HG03432 (cell line): ENCODE measurements around the gene ST6GALNAC3.
"Not testable (repeated sequence)": the region's sequence is repeated elsewhere in the genome, so short reads cannot be mapped to it uniquely, and the experiment has no call there.

ENCODE experiments used
- ATAC-seq: cut with Tn5 transposase; IDR thresholded peaks from one replicate; pipeline ENCODE4 v1.9.1; 2021; ENCODE audit warnings: mild to moderate bottlenecking, moderate library complexity; ENCODE audit not compliant: unreplicated experiment

Gene ST6GALNAC3

DNA sequence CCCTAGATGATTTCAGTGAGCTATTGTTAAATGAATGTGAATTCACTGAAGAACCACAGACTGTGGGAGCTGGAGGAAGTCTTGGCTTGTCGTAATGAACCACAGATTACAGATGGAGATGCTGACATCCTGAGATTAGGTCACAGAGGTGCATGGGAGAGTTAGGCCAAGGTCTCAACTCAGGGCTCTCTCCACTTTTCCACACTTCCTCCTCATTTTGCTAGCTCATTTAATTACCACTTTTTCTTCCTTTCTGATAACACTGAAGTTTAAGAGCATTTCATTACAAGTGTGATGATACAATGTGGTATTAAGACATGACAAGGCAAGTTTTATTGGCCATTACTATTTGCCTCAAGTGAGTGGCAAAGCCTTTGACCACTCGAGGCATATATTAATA lies 30.8 kb downstream of the ST6GALNAC3 start:
- no peak for ATAC-seq

- ATAC-seq: no peak
Observed at GRCh38 chr1:76106251-76106650, 31.7 kb downstream of the ST6GALNAC3 start.

DNA sequence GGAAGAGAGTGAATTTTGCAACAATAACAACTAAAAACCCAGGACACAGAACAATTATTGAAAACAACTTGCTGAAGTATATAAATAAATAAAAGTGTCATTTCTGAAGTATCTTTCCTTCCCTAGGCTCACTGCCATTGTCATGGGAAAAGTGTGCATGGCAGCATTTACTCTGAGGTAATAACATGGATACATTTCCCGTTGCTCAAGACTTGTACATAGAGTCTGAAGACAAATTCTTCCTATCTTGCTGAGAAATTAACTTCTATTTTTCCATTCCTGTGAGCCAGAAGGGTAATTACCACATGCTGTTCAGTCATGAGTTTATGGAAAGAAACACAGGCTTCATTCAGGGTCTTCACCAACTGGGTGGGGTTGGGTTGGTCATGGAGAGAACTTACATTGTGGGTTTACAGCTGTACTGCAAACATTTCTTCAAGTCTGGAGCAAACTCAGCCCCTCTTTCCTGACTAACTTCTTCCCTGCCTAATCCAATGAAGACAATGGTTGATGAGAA lies 32.2 kb downstream of the ST6GALNAC3 start:
- no peak for ATAC-seq

- ATAC-seq: no peak
Observed at GRCh38 chr1:76109404-76109803, 34.9 kb downstream of the ST6GALNAC3 start.

GRCh38 chr1:76109901-76110560 lies 35.5 kb downstream of the ST6GALNAC3 start:
- ATAC-seq: no peak

DNA sequence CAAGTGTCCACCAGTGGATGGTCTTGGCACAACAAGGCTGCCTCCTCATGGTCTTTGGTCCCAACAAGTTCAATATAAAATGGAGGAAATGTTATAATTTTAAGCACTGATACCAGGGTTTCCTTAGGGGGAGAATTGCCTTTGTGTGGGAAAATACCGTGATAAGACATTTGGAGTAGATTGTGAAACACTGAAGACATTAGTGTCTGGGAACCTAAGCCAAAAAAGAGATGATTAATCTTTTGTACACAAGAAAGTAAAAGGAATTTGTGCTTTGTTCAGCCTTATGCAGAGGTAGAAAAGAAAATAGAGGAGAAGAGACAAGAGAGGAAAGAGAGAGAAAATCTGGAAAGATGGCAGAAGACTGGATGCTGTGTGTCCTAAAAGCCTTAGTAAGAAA lies 36.1 kb downstream of the ST6GALNAC3 start:
- ATAC-seq: no peak

GRCh38 chr1:76112321-76112720 lies 37.8 kb downstream of the ST6GALNAC3 start:
- ATAC-seq: not testable (repeated sequence)

- ATAC-seq: no peak
Observed at GRCh38 chr1:76113446-76113845, 38.9 kb downstream of the ST6GALNAC3 start.

- no peak for ATAC-seq
Observed at GRCh38 chr1:76115171-76115570, 40.6 kb downstream of the ST6GALNAC3 start.

DNA sequence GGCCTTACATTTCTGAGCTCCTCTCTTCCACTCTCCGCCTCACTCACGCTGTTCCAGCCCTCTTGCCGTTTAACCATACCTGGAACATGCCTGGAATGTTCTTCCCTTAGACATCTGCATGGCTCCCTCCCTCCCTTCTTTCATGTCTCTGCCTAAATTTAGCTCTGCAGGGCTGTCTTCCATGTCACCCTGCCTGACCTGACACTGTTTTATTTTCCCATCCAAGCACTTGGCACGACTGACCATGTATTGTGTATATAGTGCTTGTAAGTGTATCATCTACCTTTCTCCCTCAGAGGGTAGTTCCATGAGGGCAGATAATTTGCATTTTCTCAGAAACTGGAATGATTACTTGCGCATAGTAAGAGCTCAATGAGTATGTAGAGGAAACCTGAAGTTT lies 47.3 kb downstream of the ST6GALNAC3 start:
- no peak for ATAC-seq

DNA sequence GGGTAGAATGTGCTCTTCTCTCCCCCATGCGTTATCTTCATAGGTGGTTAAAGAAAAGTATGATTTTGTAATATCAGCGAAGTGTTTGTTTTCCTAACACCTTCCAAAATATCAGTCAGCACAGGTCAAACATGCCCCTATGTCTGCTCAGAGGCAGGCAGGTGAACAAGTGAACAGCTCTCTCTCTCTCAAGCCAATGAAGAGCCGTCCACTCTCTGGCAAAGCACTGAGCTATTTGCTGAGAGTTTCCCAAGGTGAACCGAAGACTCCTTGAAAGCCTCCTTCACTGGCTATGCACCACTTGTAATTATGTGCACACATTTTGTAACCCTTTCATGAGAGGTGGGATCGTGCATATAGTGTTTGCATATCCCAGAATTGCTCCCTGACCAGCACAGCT lies 47.7 kb downstream of the ST6GALNAC3 start:
- ATAC-seq: no peak

- ATAC-seq: not testable (repeated sequence)
Observed at GRCh38 chr1:76123411-76124064, 49.0 kb downstream of the ST6GALNAC3 start.

- ATAC-seq: no peak
Observed at GRCh38 chr1:76124196-76124595, 49.6 kb downstream of the ST6GALNAC3 start.

DNA sequence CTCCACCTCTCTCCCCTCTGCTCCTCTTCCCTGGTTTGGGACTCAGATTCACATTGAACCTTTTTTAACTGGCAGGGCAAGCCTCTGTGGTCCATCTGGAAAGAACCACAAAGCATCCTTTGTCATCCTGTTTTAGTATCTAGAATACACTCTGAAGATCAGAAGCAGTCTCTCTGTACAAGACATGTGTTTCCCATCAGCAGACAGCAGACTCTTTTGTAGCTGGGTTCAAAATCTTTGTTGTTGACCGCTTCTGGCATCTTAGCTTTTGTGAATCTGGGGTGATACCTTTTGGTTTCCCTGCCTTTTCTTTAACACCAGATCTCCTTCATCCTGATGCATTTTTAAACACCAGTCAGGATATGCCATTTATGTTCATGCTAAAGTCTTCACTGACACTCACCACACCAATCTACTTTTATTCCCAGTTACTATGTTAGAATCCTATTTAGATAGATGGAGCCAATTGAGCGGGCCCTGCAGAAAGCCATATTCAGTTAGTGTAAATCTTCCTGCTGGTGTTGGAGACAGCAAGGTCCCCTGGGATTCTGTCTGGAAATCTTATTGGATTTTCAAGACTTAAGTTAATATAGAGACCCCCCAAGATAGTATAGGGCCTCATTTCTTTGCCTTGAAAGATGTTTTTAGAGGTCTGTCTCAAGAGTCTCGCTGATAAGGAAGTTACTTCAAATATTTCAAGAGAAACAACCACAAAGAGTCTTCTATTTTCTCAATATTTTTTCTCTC lies 51.1 kb downstream of the ST6GALNAC3 start:
- no peak for ATAC-seq

GRCh38 chr1:76128096-76128495 lies 53.5 kb downstream of the ST6GALNAC3 start:
- no peak for ATAC-seq

- no peak for ATAC-seq
Observed at GRCh38 chr1:76129731-76130130, 55.2 kb downstream of the ST6GALNAC3 start.

DNA sequence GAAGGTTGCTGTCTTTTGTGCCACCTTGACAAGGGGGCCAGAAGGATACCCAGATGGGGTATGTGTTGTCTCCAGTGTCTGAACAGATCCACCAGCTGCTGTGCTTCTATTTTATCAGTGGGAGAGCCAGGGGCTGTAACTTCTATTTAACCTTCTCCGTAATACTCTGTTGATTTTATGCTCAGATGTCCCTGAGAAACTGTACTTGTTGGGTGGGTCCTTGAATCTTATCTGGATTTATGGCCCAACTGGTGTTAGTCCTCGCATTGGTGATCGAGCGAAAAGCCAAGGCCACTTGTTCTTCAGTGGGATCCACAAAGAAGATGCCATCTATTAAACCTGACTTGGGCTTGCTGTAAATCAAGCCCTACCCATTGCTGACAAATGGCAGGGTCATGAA lies 56.4 kb downstream of the ST6GALNAC3 start:
- no peak for ATAC-seq

DNA sequence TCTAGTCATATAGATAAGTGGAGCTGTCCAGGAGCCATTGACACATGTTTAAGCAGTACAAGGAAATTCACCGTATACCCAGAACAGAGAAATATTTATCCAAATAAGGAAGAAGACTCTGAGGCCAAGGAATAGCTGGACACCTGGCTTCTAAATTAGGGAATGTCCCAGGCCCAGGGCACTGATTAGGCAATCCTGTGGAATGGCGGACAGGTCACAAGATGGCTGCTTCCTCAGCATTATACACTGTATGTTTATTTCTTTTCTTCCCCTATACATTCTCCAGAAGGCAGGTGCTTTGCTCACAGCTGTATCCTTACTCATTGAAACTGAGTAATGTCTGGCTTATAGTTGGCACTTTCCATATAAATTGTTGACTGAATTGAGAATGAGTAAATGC lies 59.4 kb downstream of the ST6GALNAC3 start:
- no peak for ATAC-seq

DNA sequence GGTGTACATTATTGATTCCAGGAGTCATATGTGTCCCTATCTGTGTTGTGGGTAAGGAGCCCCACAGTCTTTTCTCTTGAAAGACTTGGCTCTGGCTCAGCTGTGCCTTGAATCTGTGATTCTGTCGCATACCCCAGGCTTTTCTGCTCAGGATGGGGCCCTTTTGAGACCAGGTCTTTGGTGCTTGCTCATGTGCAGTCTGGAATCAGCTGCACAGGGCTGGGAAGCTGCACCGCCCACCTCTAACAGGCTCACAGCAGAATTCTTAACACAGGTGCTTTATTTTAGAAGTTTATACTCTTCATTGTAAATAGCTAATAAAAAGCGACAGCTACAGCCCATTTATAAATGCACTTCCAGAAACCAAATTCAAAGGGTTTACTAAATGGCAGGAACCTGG lies 61.3 kb downstream of the ST6GALNAC3 start:
- no peak for ATAC-seq

- peak; percentile 56 for ATAC-seq
Observed at GRCh38 chr1:76136894-76137293, 62.3 kb downstream of the ST6GALNAC3 start.

- ATAC-seq: no peak
Observed at GRCh38 chr1:76137746-76138145, 63.2 kb downstream of the ST6GALNAC3 start.

GRCh38 chr1:76138217-76138616 lies 63.7 kb downstream of the ST6GALNAC3 start:
- no peak for ATAC-seq
